B cell (primary cell): Measurements from ENCODE around the gene SBK1. TPM values are rescaled to one million over a fixed set of nuclear protein-coding genes. Genes with fewer than 3 reads are reported as not detected.

Experiments used
- ATAC-seq: fragments of 200-7000 bp; cut with Tn5 transposase; one replicate; pipeline ENCODE4 v1.10.0; 2021; ENCODE audit warnings: low read depth, mild to moderate bottlenecking, moderate number of reproducible peaks, moderate library complexity
- CTCF ChIA-PET: fragments of 350-600 bp; sonication (Branson Sonifier 250); formaldehyde crosslinking; loops from one replicate; lab custom pipeline; 2021; ENCODE audit warnings: antibody characterized with exemption, inconsistent platforms; lab: Charles Lee
- POLR2A ChIA-PET: fragments of 350-600 bp; sonication (Branson Sonifier 250); formaldehyde crosslinking; loops from one replicate; lab custom pipeline; 2021; ENCODE audit warnings: antibody characterized with exemption; lab: Charles Lee
- DNase-seq: peaks from one replicate; pipeline ENCODE4 v3.0.0; 2013
- H2AFZ ChIP-seq: 2 replicates; pipeline ENCODE4 v1.6.1; 2012; ENCODE audit warnings: mild to moderate bottlenecking, low read depth, low read length; ENCODE audit not compliant: insufficient read depth, poor library complexity, severe bottlenecking
- H3K27ac ChIP-seq, 2 donors: 1 replicate in 1 of 2; 2 replicates in 1 of 2; pipeline ENCODE4 v1.5.1; 2012 to 2013; ENCODE audit warnings: low read length in 2 of 2, mild to moderate bottlenecking in 2 of 2, moderate library complexity in 1 of 2
- H3K27me3 ChIP-seq, 4 experiments: fragments of 200-600 bp in 1 of 4; sonication (generic) in 1 of 4; replicated peaks in 1 of 4; 1 replicate in 2 of 4; 2 replicates in 2 of 4; pipeline versions ENCODE4 v1.6.1 to v1.7.0; 2013 to 2016; ENCODE audit warnings: low read length in 3 of 4, mild to moderate bottlenecking in 2 of 4, mixed read lengths in 1 of 4, moderate library complexity in 1 of 4; ENCODE audit not compliant: insufficient read depth in 4 of 4, control insufficient read depth in 3 of 4; ENCODE audit errors: control extremely low read depth in 1 of 4
- H3K36me3 ChIP-seq, 2 experiments: replicated peaks in 1 of 2; 1 replicate in 1 of 2; 2 replicates in 1 of 2; pipeline versions ENCODE4 v1.6.1 to v1.7.1; 2013; ENCODE audit warnings: low read length in 1 of 2; ENCODE audit not compliant: insufficient read depth in 2 of 2, control insufficient read depth in 1 of 2; ENCODE audit errors: control extremely low read depth in 1 of 2, extremely low read depth in 1 of 2
- H3K4me1 ChIP-seq, 2 donors: fragments of 200-600 bp in 1 of 2; sonication (generic) in 1 of 2; 1 replicate in 1 of 2; 2 replicates in 1 of 2; pipeline versions ENCODE4 v1.5.1 to v1.6.1; 2013 to 2017; ENCODE audit warnings: low read length in 2 of 2; ENCODE audit not compliant: control insufficient read depth in 2 of 2, insufficient read depth in 2 of 2
- H3K4me2 ChIP-seq: replicated peaks from 2 replicates; pipeline ENCODE3; 2012; ENCODE audit warnings: mild to moderate bottlenecking, low read depth, low read length; ENCODE audit not compliant: poor library complexity, severe bottlenecking
- H3K4me3 ChIP-seq, 5 experiments: fragments of 200-600 bp in 1 of 5; sonication (generic) in 1 of 5; 1 replicate in 3 of 5; 2 replicates in 2 of 5; pipeline versions ENCODE4 v1.5.1 to v1.7.0; 2011 to 2016; ENCODE audit warnings: low read length in 4 of 5, mild to moderate bottlenecking in 4 of 5, low read depth in 2 of 5, control low read depth in 1 of 5, moderate library complexity in 1 of 5; ENCODE audit not compliant: insufficient read depth in 1 of 5; ENCODE audit errors: control extremely low read depth in 1 of 5, extremely low read depth in 1 of 5
- H3K79me2 ChIP-seq: fragments of 200-600 bp; sonication (generic); one replicate; pipeline ENCODE4 v1.6.0; 2016; ENCODE audit warnings: low read length; ENCODE audit not compliant: control insufficient read depth, insufficient read depth
- H3K9ac ChIP-seq: fragments of 200-600 bp; sonication (generic); 2 replicates; pipeline ENCODE4 v1.6.1; 2017; ENCODE audit warnings: mild to moderate bottlenecking, low read length, moderate library complexity
- H3K9me3 ChIP-seq, 3 donors: one replicate each; pipeline versions ENCODE4 v1.6.1 to v1.7.1; 2013; ENCODE audit warnings: low read length in 2 of 3; ENCODE audit not compliant: control insufficient read depth in 2 of 3, insufficient read depth in 1 of 3; ENCODE audit errors: control extremely low read depth in 1 of 3
- H4K20me1 ChIP-seq: 2 replicates; pipeline ENCODE4 v1.6.0; 2012; ENCODE audit warnings: mild to moderate bottlenecking, low read length; ENCODE audit not compliant: insufficient read depth, control insufficient read depth, poor library complexity, severe bottlenecking
- H3K27ac Mint-ChIP-seq: one replicate; pipeline ENCODE4 v1.8.0; 2021; ENCODE audit warnings: mixed read lengths
- H3K27me3 Mint-ChIP-seq: one replicate; pipeline ENCODE4 v1.8.0; 2021; ENCODE audit warnings: mixed read lengths
- H3K4me1 Mint-ChIP-seq: one replicate; pipeline ENCODE4 v1.8.0; 2021; ENCODE audit warnings: mixed read lengths
- H3K4me3 Mint-ChIP-seq: one replicate; pipeline ENCODE4 v1.8.0; 2021; ENCODE audit warnings: mixed read lengths
- H3K9me3 Mint-ChIP-seq: one replicate; pipeline ENCODE4 v1.8.0; 2022; ENCODE audit warnings: mixed read lengths; ENCODE audit not compliant: insufficient read depth
- EZH2 ChIP-seq: IDR thresholded peaks from 2 replicates; pipeline ENCODE4 v1.6.1; 2012; ENCODE audit warnings: borderline replicate concordance, low read depth, mild to moderate bottlenecking, moderate library complexity, low read length; ENCODE audit not compliant: insufficient read depth, poor library complexity, severe bottlenecking
- WGBS: methylation state at CpG from one replicate; pipeline ENCODE4 v1.1.5; 2013; ENCODE audit warnings: missing lambda C conversion rate; ENCODE audit not compliant: insufficient coverage; 5-methylcytosine and 5-hydroxymethylcytosine counted together
- intact Hi-C: fragments of 100-400 bp; cut with micrococcal nuclease; formaldehyde crosslinking; loops from one replicate; pipeline ENCODE4 v1.10.0; 2022
- polyA plus RNA-seq: library from polyadenylated mRNA; depleted of rRNA; stranded (reverse); fragments of >200 nt; gene quantifications from 2 replicates; pipeline ENCODE4 v1.2.3, GENCODE V29; 2012
- total RNA-seq, 2 donors: library from RNA; stranded (reverse); fragments of 120-200 nt in 1 of 2; gene quantifications; 1 replicate in 1 of 2; 2 replicates in 1 of 2; pipeline versions ENCODE4 v1.2.3 to v1.2.4, GENCODE V29; 2013 to 2022
- TF ChIP-seq, protein P1 (sequence below): fragments of 200-600 bp; IDR thresholded peaks from one replicate; pipeline ENCODE4 v1.8.0; 2022; ENCODE audit warnings: antibody characterized with exemption, mild to moderate bottlenecking

The SBK1 gene
- total and polyA plus RNA-seq, 2 donors (not counting 1 experiment from before 2014, with no cell fraction given), result 0.22 to 1.3 TPM

DNA sequence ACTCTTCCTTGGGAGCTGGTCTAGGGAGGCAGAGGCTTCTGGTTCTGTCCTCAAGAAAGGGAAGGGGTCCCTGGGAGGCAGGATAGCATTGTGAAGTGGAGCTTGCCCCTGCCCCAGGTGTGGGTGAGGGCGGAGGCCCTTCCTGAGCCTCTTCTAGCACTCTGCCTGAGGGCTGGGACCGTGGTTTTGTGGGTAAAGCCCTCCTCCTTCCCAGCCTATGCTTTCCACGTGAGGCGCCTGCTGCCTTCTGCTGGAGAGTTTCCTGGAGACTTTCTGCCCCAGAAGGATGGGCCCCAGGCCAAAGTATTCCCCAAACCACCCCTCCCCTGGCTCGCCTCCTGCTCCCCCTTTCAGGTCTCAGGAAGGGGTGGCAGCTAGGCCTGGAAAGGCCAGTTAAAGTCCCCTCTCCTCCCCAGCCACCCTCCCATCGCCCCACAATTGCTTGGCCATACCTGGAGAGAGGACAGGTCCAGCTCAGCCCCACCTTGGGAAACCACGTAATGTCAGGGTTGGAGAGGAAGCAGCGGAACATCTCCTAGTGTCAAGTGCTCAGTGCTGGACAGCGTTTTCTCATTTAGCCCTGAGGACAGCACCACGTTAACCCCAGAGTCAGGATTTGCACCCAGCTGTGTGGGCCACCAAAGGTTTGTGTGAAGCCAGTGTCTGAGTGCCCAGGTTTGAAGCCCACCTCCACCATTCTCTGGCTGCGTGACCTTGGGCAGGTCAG, 5.6 kb downstream of the SBK1 start:
- DNase-seq (no peak), ATAC-seq (no peak)
- ChIA-PET CTCF (interaction anchor here (2.2 kb wide), 1 partner anchor 19 kb away, joined by 9 read pairs; no protein-coding TSS in a partner anchor), POLR2A (no interaction called here)
- peaks cover 8 to 12% of the 10 kb centered on the region in 2 donors for H3K4me1 ChIP-seq
- H4K20me1 ChIP-seq, result no peaks in the 10 kb centered on the region
- Mint-ChIP-seq H3K27ac (no peak overlapping the region), H3K4me1 (peaks cover 7% of the 10 kb centered on the region), H3K9me3 (no peaks in the 10 kb centered on the region), H3K27me3 (peaks cover 18% of the 10 kb centered on the region), H3K4me3 (no peak overlapping the region)
- H3K79me2 ChIP-seq, result no peaks in the 10 kb centered on the region
- 60% methylated on average over 11 of the region's 11 CpGs for WGBS
- peaks cover 0 to 4% (median 0%) of the 10 kb centered on the region in 3 donors for H3K9me3 ChIP-seq
- H3K36me3 ChIP-seq, result no peaks in the 10 kb centered on the region
- H3K27ac ChIP-seq, result no peak overlapping the region
- H3K4me2 ChIP-seq, result no peak overlapping the region
- no peak overlapping the region for H3K4me3 ChIP-seq
- H3K9ac ChIP-seq, result no peak overlapping the region
- H3K27me3 ChIP-seq, result peaks cover 0 to 21% (median 10%) of the 10 kb centered on the region in 4 experiments
- intact Hi-C loops, result no loop called here
- no peak overlapping the region for H2AFZ ChIP-seq
- TF ChIP-seq EZH2, result no peak
- TF ChIP-seq, protein P1, sequence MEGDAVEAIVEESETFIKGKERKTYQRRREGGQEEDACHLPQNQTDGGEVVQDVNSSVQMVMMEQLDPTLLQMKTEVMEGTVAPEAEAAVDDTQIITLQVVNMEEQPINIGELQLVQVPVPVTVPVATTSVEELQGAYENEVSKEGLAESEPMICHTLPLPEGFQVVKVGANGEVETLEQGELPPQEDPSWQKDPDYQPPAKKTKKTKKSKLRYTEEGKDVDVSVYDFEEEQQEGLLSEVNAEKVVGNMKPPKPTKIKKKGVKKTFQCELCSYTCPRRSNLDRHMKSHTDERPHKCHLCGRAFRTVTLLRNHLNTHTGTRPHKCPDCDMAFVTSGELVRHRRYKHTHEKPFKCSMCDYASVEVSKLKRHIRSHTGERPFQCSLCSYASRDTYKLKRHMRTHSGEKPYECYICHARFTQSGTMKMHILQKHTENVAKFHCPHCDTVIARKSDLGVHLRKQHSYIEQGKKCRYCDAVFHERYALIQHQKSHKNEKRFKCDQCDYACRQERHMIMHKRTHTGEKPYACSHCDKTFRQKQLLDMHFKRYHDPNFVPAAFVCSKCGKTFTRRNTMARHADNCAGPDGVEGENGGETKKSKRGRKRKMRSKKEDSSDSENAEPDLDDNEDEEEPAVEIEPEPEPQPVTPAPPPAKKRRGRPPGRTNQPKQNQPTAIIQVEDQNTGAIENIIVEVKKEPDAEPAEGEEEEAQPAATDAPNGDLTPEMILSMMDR, result no peak

DNA sequence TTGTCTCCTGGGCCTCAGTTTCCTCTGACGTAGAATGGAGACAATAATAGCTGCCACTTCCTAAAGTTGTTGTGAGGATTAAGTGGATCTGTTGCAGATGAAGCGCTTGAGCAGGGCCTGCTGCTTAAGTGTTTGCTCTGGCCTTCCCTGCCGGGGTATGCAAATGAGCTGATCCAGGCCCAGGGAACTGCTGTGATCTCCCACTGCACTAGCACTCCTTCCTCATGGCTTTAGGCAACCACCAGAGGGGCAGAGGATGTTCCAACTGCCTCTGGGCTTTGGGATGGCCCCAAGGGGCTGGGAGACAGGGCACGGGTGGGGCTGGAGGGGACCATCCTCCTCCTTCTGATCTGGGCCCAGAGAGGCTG, 6.2 kb downstream of the SBK1 start:
- no peaks in the 10 kb centered on the region for H4K20me1 ChIP-seq

More for the DNA sequence above, 6.2 kb downstream of the SBK1 start:
- intact Hi-C loops, result no loop called here
- Histone ChIP-seq H3K4me1 (peaks cover 2 to 7% of the 10 kb centered on the region in 2 donors), H3K9ac (no peak overlapping the region), H3K27ac (no peak overlapping the region), H3K4me3 (no peak overlapping the region), H3K36me3 (no peaks in the 10 kb centered on the region), H2AFZ (no peak overlapping the region), H3K27me3 (peaks cover 0 to 17% (median 9%) of the 10 kb centered on the region in 4 experiments), H3K4me2 (no peak overlapping the region), H3K9me3 (peaks cover 0 to 4% (median 0%) of the 10 kb centered on the region in 3 donors), H3K79me2 (no peaks in the 10 kb centered on the region)
- no peak for DNase-seq
- ChIA-PET POLR2A (no interaction called here), CTCF (interaction anchor here (2.2 kb wide), 1 partner anchor 18 kb away, joined by 9 read pairs; no protein-coding TSS in a partner anchor)
- Mint-ChIP-seq H3K27me3 (peaks cover 18% of the 10 kb centered on the region), H3K4me3 (no peak overlapping the region), H3K4me1 (peaks cover 7% of the 10 kb centered on the region), H3K27ac (no peak overlapping the region), H3K9me3 (no peaks in the 10 kb centered on the region)
- WGBS, result 83% methylated on average over 4 of the region's 4 CpGs
- no peak for ATAC-seq
- TF ChIP-seq, protein P1, result no peak
- no peak for TF ChIP-seq EZH2
